ENCODE data around the gene NR6A1. TPM values are rescaled to one million over a fixed set of nuclear protein-coding genes. Genes with fewer than 3 reads are reported as not detected.

NR6A1 gene
- total RNA-seq, 2 experiments from 2014 or later: 17.5 to 23.0 TPM

DNA sequence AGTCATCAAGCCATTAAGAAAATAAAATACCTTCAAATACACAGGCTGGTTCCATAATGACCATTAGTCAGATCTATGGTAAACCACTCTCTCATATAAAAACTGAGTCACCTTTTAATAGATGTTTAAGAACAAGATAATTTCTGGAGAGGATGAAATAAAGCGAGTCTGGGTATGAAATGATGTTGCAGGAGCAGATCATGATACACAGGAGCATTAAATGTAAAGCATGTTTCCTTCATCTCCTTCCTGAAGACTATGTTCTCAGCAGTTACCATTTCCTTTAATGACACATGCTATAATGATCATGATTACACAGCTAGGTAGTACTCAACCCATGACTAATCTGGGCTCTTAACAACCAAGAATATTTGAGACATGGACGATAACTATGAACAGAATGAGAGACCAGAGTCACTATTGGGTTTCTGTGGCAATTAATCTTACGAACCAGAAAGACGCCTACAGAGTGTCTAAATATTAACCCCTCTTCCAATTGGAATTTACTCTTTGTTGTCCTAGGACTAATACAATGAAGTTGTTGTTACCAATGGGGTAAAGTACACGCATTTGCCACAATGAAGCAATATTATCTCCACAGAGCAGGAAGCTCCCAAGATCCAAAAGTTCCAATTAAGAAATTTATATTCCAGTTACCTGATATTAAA lies 105.6 kb downstream of the NR6A1 start:
- Histone ChIP-seq H3K9me3 (ENCODE audit: low read length) (no peaks in the 10 kb centered on the region), H4K20me1 (ENCODE audit: insufficient read depth, low read length) (peaks cover 11% of the 10 kb centered on the region; the same call in 1 of the 2 replicates), H3K4me3 (ENCODE audit: low read depth, low read length, poor library complexity, severe bottlenecking) (no peak overlapping the region), H3K9me2 (ENCODE audit: insufficient read depth, low read length) (no peaks in the 10 kb centered on the region), H2AFZ (ENCODE audit: low read length) (no peak overlapping the region), H3K79me2 (ENCODE audit: insufficient read depth, low read depth, low read length) (peaks cover 62% of the 10 kb centered on the region), H3K4me1 (ENCODE audit: insufficient read depth, low read length, poor library complexity, severe bottlenecking) (peaks cover 27% of the 10 kb centered on the region), H3K36me3 (ENCODE audit: insufficient read depth, low read length) (peaks cover 8% of the 10 kb centered on the region; the same call in 1 of the 2 replicates), H3K27ac (ENCODE audit: low read depth, low read length, poor library complexity, severe bottlenecking) (no peak overlapping the region), H3K4me2 (ENCODE audit: low read length) (no peak overlapping the region)
- intact Hi-C loops (cut with micrococcal nuclease; ENCODE audit: unreplicated experiment): no loop called here
- POLR2A ChIA-PET: interaction anchor here (0.6 to 0.7 kb wide), 3 partner anchors 10 to 158 kb away, joined by 3 to 5 read pairs (median 4); no protein-coding TSS in a partner anchor
- no peak for DNase-seq (ENCODE audit: low spot score)
- BruUV-seq (replicated peaks): no TSS peak
- TF ChIP-seq EZH2phosphoT487 (IDR thresholded peaks at IDR 0.05; ENCODE audit: borderline replicate concordance, low read depth, low read length): no peak
- TF ChIP-seq, protein P1, sequence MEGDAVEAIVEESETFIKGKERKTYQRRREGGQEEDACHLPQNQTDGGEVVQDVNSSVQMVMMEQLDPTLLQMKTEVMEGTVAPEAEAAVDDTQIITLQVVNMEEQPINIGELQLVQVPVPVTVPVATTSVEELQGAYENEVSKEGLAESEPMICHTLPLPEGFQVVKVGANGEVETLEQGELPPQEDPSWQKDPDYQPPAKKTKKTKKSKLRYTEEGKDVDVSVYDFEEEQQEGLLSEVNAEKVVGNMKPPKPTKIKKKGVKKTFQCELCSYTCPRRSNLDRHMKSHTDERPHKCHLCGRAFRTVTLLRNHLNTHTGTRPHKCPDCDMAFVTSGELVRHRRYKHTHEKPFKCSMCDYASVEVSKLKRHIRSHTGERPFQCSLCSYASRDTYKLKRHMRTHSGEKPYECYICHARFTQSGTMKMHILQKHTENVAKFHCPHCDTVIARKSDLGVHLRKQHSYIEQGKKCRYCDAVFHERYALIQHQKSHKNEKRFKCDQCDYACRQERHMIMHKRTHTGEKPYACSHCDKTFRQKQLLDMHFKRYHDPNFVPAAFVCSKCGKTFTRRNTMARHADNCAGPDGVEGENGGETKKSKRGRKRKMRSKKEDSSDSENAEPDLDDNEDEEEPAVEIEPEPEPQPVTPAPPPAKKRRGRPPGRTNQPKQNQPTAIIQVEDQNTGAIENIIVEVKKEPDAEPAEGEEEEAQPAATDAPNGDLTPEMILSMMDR (conservative IDR thresholded peaks at IDR 0.05; ENCODE audit: low read length): no peak
- CTCF ChIA-PET (ENCODE audit: unreplicated experiment): interaction anchor here (0.6 to 1.4 kb wide), 2 partner anchors 14 to 1154 kb away, joined by 3 read pairs; no protein-coding TSS in a partner anchor

DNA sequence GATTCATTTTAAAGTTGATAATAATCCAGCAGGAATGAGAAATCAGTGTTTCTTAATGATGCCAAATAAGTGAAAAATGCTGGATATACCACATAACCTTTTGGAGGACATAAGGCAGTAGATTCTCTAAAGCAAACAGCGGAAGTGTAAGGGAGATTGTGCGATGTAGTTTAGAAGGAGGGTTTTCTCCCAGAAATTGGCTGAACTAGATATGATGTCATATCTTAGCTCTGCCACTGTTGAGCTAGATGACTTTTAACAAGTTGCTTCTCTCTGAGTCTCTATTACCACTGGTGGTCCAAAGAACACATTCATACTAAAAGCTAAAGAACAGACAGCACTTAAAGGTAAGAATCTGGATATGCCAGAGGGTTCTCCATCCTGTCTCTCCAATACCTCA lies 107.0 kb downstream of the NR6A1 start:
- Histone ChIP-seq H3K9me3 (ENCODE audit: low read length) (no peaks in the 10 kb centered on the region), H3K36me3 (ENCODE audit: insufficient read depth, low read length) (0 out of 2 replicates have a peak, but pooled peaks cover 8% of the 10 kb centered on the region), H3K27ac (ENCODE audit: low read depth, low read length, poor library complexity, severe bottlenecking) (no peak overlapping the region), H3K4me3 (ENCODE audit: low read depth, low read length, poor library complexity, severe bottlenecking) (no peak overlapping the region), H3K79me2 (ENCODE audit: insufficient read depth, low read depth, low read length) (peaks cover 69% of the 10 kb centered on the region), H3K4me1 (ENCODE audit: insufficient read depth, low read length, poor library complexity, severe bottlenecking) (peaks cover 27% of the 10 kb centered on the region), H3K4me2 (ENCODE audit: low read length) (no peak overlapping the region), H4K20me1 (ENCODE audit: insufficient read depth, low read length) (peaks cover 11% of the 10 kb centered on the region; the same call in 1 of the 2 replicates), H2AFZ (ENCODE audit: low read length) (no peak overlapping the region), H3K9me2 (ENCODE audit: insufficient read depth, low read length) (no peaks in the 10 kb centered on the region)
- ChIA-PET POLR2A (interaction anchor here (0.6 to 1.1 kb wide), 5 partner anchors 21 to 1572 kb away, joined by 3 to 6 read pairs (median 4); no protein-coding TSS in a partner anchor), CTCF (ENCODE audit: unreplicated experiment) (interaction anchor here (1.4 kb wide), 1 partner anchor 15 kb away, joined by 3 read pairs; no protein-coding TSS in a partner anchor)
- DNase-seq (ENCODE audit: low spot score): no peak
- no TSS peak for BruUV-seq (replicated peaks)
- no peak for TF ChIP-seq EZH2phosphoT487 (IDR thresholded peaks at IDR 0.05; ENCODE audit: borderline replicate concordance, low read depth, low read length)
- TF ChIP-seq, protein P1 (conservative IDR thresholded peaks at IDR 0.05; ENCODE audit: low read length): no peak
- intact Hi-C loops (cut with micrococcal nuclease; ENCODE audit: unreplicated experiment): no loop called here
